ENCODE data around the gene ZACN.

DNA sequence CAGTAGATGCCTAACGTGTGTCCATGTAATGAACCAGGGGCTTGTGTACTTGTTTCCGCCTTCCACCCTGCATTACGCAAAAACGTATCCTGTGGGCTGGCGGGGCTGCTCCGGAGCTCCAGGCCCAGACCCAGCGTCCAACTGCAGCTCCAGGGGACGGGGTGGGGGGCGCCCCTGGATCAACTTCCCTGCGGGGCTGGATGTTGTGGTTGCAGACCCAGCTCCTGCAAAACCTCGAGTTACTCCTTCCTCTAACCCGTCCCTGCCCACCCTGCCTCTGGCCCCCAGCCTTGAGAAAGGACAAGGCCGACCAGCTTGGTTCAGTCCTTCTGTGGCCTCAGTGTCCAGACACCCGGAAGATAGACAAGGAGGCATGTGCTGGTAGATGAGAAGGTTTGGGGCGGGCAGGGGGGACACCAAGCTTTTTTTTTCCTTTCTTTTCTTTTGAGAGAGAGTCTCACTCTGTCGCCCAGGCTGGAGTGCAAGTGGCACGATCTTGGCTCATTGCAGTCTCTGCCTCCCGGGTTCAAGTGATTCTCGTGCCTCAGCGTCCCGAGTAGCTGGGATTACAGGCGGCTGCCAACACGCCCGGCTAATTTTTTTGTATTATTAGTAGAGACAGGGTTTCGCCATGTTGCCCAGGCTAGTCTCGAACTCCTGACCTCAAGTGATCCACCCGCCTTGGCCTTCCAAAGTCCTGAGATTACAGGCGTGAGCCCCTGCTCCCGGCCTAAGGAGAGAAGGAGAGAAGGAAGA is 25.3 kb downstream of the ZACN start:
- TF ChIP-seq CTCF (IDR thresholded peaks at IDR 0.05), result no peak
- TF ChIP-seq POLR2A (IDR thresholded peaks at IDR 0.05), result no peak
- no peak for TF ChIP-seq POLR2AphosphoS5 (IDR thresholded peaks at IDR 0.05)

All from prostate gland (tissue), 2 donors.